GM18526 (cell line): ENCODE data around the gene ITPKB.

Source experiments
- POLR2A ChIP-seq: IDR thresholded peaks from 3 replicates; pipeline ENCODE4 v1.6.1; 2011; ENCODE audit not compliant: insufficient read length; ENCODE audit errors: extremely low read depth

Gene ITPKB

GRCh38 chr1:226764533-226764932, 25.5 kb upstream of the ITPKB start:
- TF ChIP-seq POLR2A, result no peak

- TF ChIP-seq POLR2A, result no peak
Measured at GRCh38 chr1:226763905-226764264, 24.8 kb upstream of the ITPKB start.

GRCh38 chr1:226762988-226763904, 24.2 kb upstream of the ITPKB start:
- TF ChIP-seq POLR2A, result no peak

- no peak for TF ChIP-seq POLR2A
Measured at GRCh38 chr1:226762055-226762454, 23.0 kb upstream of the ITPKB start.

- TF ChIP-seq POLR2A, result no peak
Measured at GRCh38 chr1:226761322-226761721, 22.2 kb upstream of the ITPKB start.

- no peak for TF ChIP-seq POLR2A
Measured at GRCh38 chr1:226754793-226755533, 15.9 kb upstream of the ITPKB start.

- TF ChIP-seq POLR2A, result no peak
Measured at GRCh38 chr1:226754097-226754496, 15.0 kb upstream of the ITPKB start.

GRCh38 chr1:226751703-226752102, 12.6 kb upstream of the ITPKB start:
- no peak for TF ChIP-seq POLR2A

GRCh38 chr1:226751214-226751613, 12.1 kb upstream of the ITPKB start:
- no peak for TF ChIP-seq POLR2A

GRCh38 chr1:226749467-226749866, 10.4 kb upstream of the ITPKB start:
- no peak for TF ChIP-seq POLR2A

GRCh38 chr1:226748306-226748705, 9.2 kb upstream of the ITPKB start:
- TF ChIP-seq POLR2A, result no peak

GRCh38 chr1:226743259-226743658, 4.2 kb upstream of the ITPKB start:
- TF ChIP-seq POLR2A, result no peak

GRCh38 chr1:226741009-226741408, 1.9 kb upstream of the ITPKB start:
- no peak for TF ChIP-seq POLR2A

- no peak for TF ChIP-seq POLR2A
Measured at GRCh38 chr1:226739696-226740065, 599 bp upstream of the ITPKB start.

GRCh38 chr1:226738421-226738994, 574 bp downstream of the ITPKB start:
- TF ChIP-seq POLR2A, result no peak

GRCh38 chr1:226737819-226738420, 1.2 kb downstream of the ITPKB start:
- no peak for TF ChIP-seq POLR2A
